Measurements from ENCODE around the gene SLC38A3. TPM values are rescaled to one million over a fixed set of nuclear protein-coding genes. Genes with fewer than 3 reads are reported as not detected.
A peak's percentile ranks its signal among the peaks of the same experiment; 100 is the strongest.
"Not testable (repeated sequence)": the region's sequence is repeated elsewhere in the genome, so short reads cannot be mapped to it uniquely, and the experiment has no call there.

The SLC38A3 gene
- total and polyA plus RNA-seq, 12 donors = 0.05 to 48.8 (median 0.28) TPM; not detected in 2

DNA sequence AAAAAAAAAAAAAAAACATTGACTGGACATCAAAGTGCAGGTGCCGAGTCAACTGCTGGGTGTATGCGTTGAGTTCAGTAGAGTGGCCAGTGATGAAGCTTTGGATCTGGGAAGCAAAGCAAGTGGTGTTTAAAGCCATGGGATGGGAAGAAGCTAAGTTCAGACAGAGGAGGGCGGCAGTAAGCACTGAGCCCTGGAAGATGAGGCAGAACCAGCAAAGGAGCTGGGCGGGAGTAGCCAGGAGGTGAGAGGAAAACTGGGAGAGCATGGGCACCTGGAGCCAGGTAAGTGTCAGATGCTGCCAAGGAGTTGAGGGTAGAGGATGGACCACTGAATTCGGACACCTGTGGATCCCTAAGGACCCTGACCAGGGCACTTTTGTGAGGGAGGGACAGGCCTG is 19.6 kb downstream of the SLC38A3 start:
- intact Hi-C loops (cut with DNase I) = loop anchor here (2.0 to 5.0 kb wide), 2 partner anchors 32 to 48 kb away; no protein-coding TSS in a partner anchor
- DNase-seq = no peak
- TF ChIP-seq POLR2A (IDR thresholded peaks at IDR 0.05) = no peak
- TF ChIP-seq, protein P1, sequence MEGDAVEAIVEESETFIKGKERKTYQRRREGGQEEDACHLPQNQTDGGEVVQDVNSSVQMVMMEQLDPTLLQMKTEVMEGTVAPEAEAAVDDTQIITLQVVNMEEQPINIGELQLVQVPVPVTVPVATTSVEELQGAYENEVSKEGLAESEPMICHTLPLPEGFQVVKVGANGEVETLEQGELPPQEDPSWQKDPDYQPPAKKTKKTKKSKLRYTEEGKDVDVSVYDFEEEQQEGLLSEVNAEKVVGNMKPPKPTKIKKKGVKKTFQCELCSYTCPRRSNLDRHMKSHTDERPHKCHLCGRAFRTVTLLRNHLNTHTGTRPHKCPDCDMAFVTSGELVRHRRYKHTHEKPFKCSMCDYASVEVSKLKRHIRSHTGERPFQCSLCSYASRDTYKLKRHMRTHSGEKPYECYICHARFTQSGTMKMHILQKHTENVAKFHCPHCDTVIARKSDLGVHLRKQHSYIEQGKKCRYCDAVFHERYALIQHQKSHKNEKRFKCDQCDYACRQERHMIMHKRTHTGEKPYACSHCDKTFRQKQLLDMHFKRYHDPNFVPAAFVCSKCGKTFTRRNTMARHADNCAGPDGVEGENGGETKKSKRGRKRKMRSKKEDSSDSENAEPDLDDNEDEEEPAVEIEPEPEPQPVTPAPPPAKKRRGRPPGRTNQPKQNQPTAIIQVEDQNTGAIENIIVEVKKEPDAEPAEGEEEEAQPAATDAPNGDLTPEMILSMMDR (IDR thresholded peaks at IDR 0.05) = no peak

DNA sequence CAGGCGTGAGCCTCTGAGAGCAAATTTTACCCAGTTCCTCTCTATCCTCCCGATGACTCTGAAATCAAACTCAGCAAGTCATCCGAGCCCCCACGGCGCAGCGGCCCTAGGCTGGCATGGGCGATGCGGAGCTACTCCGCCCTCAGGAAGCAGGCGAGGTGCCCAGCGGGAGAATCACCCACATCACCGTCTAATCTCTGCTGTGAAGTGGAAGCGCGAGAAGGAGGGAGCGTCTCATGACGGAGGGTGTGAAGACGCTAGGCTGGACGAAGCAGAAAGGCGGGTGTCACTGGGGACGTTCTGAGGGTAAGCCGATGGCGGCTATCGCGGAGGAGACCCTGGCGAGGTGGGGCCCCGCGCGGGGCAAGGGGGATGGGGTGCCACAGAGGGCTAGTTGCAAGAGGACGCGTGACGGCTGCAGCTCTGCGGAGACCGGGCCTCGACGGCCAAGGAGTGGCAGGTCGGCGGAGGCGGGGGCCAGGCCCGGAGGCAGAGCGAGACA is 21.9 kb downstream of the SLC38A3 start:
- 0 to 2% (median 0%) methylated on average over 32 to 40 of the region's 40 CpGs; no CpG with 5 or more reads in 1 of the 4 donors for WGBS, 4 donors
- Histone ChIP-seq H3K27ac (peak overlapping the region in 2 of 5 donors; percentile 48 to 49), H3K27me3 (no peaks in the 10 kb centered on the region), H3K4me3 (peak overlapping the region in 2 of 4 donors; percentile 69 to 82), H3K9me3 (replicated peaks in 1 of 3) (no peaks in the 10 kb centered on the region), H3K4me1 (replicated peaks in 1 of 2) (peaks cover 0 to 16% of the 10 kb centered on the region in 2 donors), H3K36me3 (replicated peaks in 1 of 2) (no peaks in the 10 kb centered on the region)
- peak in 5 of 7 donors; percentile 45 to 71 (median 59) for DNase-seq
- intact Hi-C loops (cut with DNase I) = loop anchor here (1.0 to 5.0 kb wide), 4 partner anchors 19 to 45 kb away; no protein-coding TSS in a partner anchor
- TF ChIP-seq, protein P1 (IDR thresholded peaks at IDR 0.05) = no peak
- TF ChIP-seq POLR2A (IDR thresholded peaks at IDR 0.05) = no peak

More for the DNA sequence above, 19.6 kb downstream of the SLC38A3 start:
- 57 to 65% (median 61%) methylated on average over 5 of the region's 5 CpGs for WGBS, 4 donors
- Histone ChIP-seq H3K27ac (no peak overlapping the region), H3K4me3 (no peak overlapping the region), H3K27me3 (no peaks in the 10 kb centered on the region), H3K4me1 (replicated peaks in 1 of 2) (peaks cover 0 to 16% of the 10 kb centered on the region in 2 donors), H3K36me3 (replicated peaks in 1 of 2) (no peaks in the 10 kb centered on the region), H3K9me3 (replicated peaks in 1 of 3) (no peaks in the 10 kb centered on the region)

DNA sequence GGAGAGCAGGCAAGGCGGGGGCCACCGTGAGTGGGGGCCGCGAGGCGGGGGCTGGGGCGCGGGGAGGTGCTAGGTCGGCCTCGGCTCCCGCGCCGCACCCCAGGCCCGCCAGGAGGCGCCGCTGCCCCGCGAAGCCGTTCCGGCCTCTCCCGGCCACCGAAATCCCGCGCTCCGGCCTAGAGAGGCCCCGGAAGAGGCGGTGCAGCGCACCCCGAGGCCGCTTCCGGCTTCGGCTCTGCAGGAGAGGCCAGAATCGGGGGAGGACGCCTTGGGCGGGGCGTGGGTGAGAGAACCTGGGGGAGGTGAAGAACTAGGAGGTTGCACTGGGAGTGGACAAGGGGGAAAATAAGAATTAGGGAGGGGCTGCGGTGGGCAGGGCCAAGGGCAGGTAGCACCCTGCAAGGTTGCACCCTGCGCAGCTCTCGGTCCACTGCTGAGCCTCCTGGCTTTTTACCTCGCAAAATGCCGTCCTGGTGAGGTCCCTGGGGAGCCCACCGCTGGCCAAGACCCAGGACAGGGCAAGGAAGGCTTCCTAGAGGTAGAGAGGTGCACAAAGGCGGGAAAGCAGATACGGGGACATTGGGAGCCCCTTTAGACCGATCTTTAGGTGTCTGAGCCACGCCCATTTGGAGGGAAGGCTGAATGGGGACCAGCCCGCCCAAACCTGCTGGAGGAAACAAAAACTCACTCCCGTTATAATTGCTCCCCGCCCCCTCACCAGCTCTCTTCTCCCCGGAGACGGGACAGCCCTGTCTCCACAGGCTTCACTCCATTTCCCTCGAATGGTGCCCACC is 22.5 kb downstream of the SLC38A3 start:
- peak overlapping the region; percentile 32 to 82 (median 66) for H3K4me3 ChIP-seq
- H3K27ac ChIP-seq = peak overlapping the region in 3 of 5 donors; percentile 6 to 49 (median 48)
- H3K27me3 ChIP-seq = no peaks in the 10 kb centered on the region
- peak; percentile 87 to 91 (median 90) for DNase-seq
- peaks cover 0 to 16% of the 10 kb centered on the region in 2 donors for H3K4me1 ChIP-seq (replicated peaks in 1 of 2)
- 1 to 4% (median 2%) methylated on average over 20 to 51 of the region's 51 CpGs for WGBS, 4 donors
- intact Hi-C loops (cut with DNase I) = loop anchor here (1.0 to 5.0 kb wide), 4 partner anchors 19 to 45 kb away; no protein-coding TSS in a partner anchor
- H3K9me3 ChIP-seq (replicated peaks in 1 of 3) = no peaks in the 10 kb centered on the region
- H3K36me3 ChIP-seq (replicated peaks in 1 of 2) = no peaks in the 10 kb centered on the region
- TF ChIP-seq, protein P1 (IDR thresholded peaks at IDR 0.05) = peak; percentile 47 to 93 (median 76)
- peak in 1 of 2 donors; percentile 25 for TF ChIP-seq POLR2A (IDR thresholded peaks at IDR 0.05)

DNA sequence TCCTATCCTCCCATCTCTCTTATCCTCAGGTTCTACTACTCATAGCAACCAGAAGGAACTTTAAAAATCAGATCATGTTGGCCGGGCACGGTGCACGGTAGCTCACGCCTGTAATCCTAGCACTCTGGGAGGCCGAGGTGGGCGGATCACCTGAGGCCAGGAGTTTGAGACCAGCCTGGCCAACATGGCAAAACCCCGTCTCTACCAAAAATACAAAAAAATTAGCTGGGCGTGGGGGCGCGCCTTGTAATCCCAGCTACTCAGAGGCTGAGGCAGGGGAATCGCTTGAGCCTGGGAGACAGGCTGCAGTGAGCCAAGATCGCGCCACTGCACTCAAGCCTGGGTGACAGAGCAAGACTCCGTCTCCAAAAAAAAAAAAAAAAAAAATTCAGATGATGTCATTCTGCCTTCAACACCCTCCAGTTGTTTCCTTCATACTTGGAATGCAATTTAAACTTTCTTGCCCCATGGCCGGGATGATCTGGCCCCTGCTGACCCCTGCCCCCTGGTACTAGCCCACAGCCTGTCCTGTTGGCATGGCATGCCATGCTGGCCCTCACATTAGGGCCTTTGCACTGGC is 23.2 kb downstream of the SLC38A3 start:
- 35 to 62% (median 52%) methylated on average over 12 to 15 of the region's 15 CpGs for WGBS, 4 donors
- Histone ChIP-seq H3K4me3 (peak overlapping the region in 1 of 4 donors; percentile 82), H3K27ac (peak overlapping the region in 2 of 5 donors; percentile 6 to 49), H3K4me1 (replicated peaks in 1 of 2) (peaks cover 0 to 16% of the 10 kb centered on the region in 2 donors)
- not testable (repeated sequence) for H3K9me3 ChIP-seq (replicated peaks in 1 of 3); DNase-seq; H3K27me3 ChIP-seq; H3K36me3 ChIP-seq (replicated peaks in 1 of 2)
- intact Hi-C loops (cut with DNase I) = loop anchor here in 1 of 2 donors (5.0 kb wide), 1 partner anchor 44 kb away; no protein-coding TSS in a partner anchor
